Neural progenitor cell (in vitro differentiated cells): ENCODE data around the gene MLYCD. TPM values are rescaled to one million over a fixed set of nuclear protein-coding genes. Genes with fewer than 3 reads are reported as not detected.

Experiments used
- DNase-seq: peaks from one replicate; pipeline ENCODE4 v3.0.0-alpha.2; 2016; ENCODE audit warnings: low spot score
- H2AFZ ChIP-seq: fragments of 200-600 bp; sonication (generic); replicated peaks from 2 replicates; pipeline ENCODE4 v1.6.1; 2016; ENCODE audit warnings: antibody characterized with exemption
- H3F3A ChIP-seq: fragments of 200-600 bp; sonication (generic); 2 replicates; pipeline ENCODE4 v1.6.1; 2016; ENCODE audit warnings: antibody characterized with exemption, low read depth
- H3K27ac ChIP-seq: fragments of 200-600 bp; sonication (generic); 2 replicates; pipeline ENCODE4 v1.5.1; 2016; ENCODE audit warnings: mild to moderate bottlenecking
- H3K27me3 ChIP-seq: fragments of 200-600 bp; sonication (generic); 2 replicates; pipeline ENCODE4 v1.6.1; 2016; ENCODE audit warnings: mild to moderate bottlenecking, moderate library complexity
- H3K36me3 ChIP-seq: fragments of 200-600 bp; sonication (generic); 2 replicates; pipeline ENCODE4 v1.5.1; 2016
- H3K4me1 ChIP-seq: fragments of 200-600 bp; sonication (generic); 2 replicates; pipeline ENCODE4 v1.6.1; 2016; ENCODE audit warnings: mixed run types
- H3K4me2 ChIP-seq: fragments of 200-600 bp; sonication (generic); 2 replicates; pipeline ENCODE4 v1.6.1; 2016
- H3K4me3 ChIP-seq: fragments of 200-600 bp; sonication (generic); 2 replicates; pipeline ENCODE4 v1.5.1; 2016
- H3K79me2 ChIP-seq: fragments of 200-600 bp; sonication (generic); 2 replicates; pipeline ENCODE4 v1.6.1; 2016; ENCODE audit warnings: low read depth
- H3K9ac ChIP-seq: fragments of 200-600 bp; sonication (generic); 2 replicates; pipeline ENCODE4 v1.6.1; 2016
- H3K9me3 ChIP-seq: fragments of 200-600 bp; sonication (generic); 2 replicates; pipeline ENCODE4 v1.5.1; 2016; ENCODE audit warnings: low read depth
- H4K20me1 ChIP-seq: fragments of 200-600 bp; sonication (generic); 2 replicates; pipeline ENCODE4 v1.6.1; 2016; ENCODE audit warnings: low read depth
- H3K27ac Mint-ChIP-seq: 3 replicates; pipeline ENCODE4 v1.8.0; 2021; ENCODE audit warnings: mixed read lengths
- H3K27me3 Mint-ChIP-seq: 2 replicates; pipeline ENCODE4 v1.8.0; 2022; ENCODE audit warnings: low read depth, mild to moderate bottlenecking, inconsistent platforms, moderate library complexity, mixed read lengths; ENCODE audit not compliant: insufficient read depth
- H3K36me3 Mint-ChIP-seq: 3 replicates; pipeline ENCODE4 v1.8.0; 2021; ENCODE audit warnings: mixed read lengths
- H3K4me1 Mint-ChIP-seq: 3 replicates; pipeline ENCODE4 v1.8.0; 2021; ENCODE audit warnings: mixed read lengths
- H3K4me3 Mint-ChIP-seq: 3 replicates; pipeline ENCODE4 v1.8.0; 2021; ENCODE audit warnings: mild to moderate bottlenecking, moderate library complexity, mixed read lengths
- H3K9me3 Mint-ChIP-seq: 3 replicates; pipeline ENCODE4 v1.8.0; 2020; ENCODE audit warnings: mixed read lengths
- EZH2 ChIP-seq: fragments of 200-600 bp; sonication (generic); IDR thresholded peaks from 2 replicates; pipeline ENCODE4 v1.6.1; 2017; ENCODE audit warnings: antibody characterized with exemption, mild to moderate bottlenecking, moderate library complexity
- EZH2phosphoT487 ChIP-seq: fragments of 200-600 bp; sonication (generic); IDR thresholded peaks from 2 replicates; pipeline ENCODE4 v1.6.1; 2017; ENCODE audit warnings: antibody characterized with exemption
- total RNA-seq: library from RNA; depleted of rRNA; stranded (reverse); fragments of >200 nt; gene quantifications from 2 replicates; pipeline ENCODE4 v1.2.3, GENCODE V29; 2015; ENCODE audit warnings: low replicate concordance
- TF ChIP-seq, protein P1 (sequence below): fragments of 200-600 bp; sonication (generic); IDR thresholded peaks from 2 replicates; pipeline ENCODE4 v1.5.1; 2017; ENCODE audit warnings: antibody characterized with exemption, mild to moderate bottlenecking

The MLYCD gene
- total RNA-seq, 1 donor from 2014 or later = 2.5 TPM

DNA sequence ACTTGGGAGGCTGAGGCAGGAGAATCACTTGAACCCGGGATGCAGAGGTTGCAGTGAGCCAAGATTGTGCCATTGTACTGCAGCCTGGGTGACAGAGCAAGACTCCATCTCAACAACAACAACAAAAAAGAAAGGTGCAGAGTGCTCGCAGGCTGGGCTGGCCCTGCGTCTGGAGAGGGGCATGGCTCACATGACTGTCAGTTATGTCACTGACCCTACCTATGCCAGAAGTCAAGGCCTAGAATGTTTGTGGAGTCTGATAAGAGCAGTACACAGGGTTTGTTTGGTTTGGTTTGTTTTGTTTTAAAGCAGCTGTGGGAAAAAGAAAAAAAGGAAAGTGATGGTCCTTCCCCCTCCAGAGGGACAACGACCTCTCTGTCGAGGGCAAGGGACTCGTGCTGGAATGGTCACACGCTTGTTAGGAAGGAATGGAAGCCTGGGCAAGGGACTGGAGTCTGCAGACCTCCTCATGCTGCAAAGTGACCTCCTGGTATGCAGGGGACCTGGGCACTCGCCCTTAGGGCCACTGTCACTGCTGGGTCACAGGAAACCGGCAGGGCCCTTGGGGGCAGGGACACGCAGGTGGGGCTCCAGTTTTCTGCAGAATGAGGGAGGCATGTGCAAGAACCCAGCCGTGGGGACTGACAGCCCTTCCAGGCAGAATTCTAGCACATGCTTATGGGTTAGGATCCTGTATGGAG is 44.0 kb downstream of the MLYCD start:
- peak overlapping the region; percentile 50 for H3K27ac Mint-ChIP-seq
- TF ChIP-seq EZH2 (no peak), EZH2phosphoT487 (no peak)
- TF ChIP-seq, protein P1, sequence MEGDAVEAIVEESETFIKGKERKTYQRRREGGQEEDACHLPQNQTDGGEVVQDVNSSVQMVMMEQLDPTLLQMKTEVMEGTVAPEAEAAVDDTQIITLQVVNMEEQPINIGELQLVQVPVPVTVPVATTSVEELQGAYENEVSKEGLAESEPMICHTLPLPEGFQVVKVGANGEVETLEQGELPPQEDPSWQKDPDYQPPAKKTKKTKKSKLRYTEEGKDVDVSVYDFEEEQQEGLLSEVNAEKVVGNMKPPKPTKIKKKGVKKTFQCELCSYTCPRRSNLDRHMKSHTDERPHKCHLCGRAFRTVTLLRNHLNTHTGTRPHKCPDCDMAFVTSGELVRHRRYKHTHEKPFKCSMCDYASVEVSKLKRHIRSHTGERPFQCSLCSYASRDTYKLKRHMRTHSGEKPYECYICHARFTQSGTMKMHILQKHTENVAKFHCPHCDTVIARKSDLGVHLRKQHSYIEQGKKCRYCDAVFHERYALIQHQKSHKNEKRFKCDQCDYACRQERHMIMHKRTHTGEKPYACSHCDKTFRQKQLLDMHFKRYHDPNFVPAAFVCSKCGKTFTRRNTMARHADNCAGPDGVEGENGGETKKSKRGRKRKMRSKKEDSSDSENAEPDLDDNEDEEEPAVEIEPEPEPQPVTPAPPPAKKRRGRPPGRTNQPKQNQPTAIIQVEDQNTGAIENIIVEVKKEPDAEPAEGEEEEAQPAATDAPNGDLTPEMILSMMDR = no peak
- peaks cover 2% of the 10 kb centered on the region for H3K36me3 Mint-ChIP-seq
- H3K27ac ChIP-seq = no peak overlapping the region
- no peaks in the 10 kb centered on the region for H4K20me1 ChIP-seq
- H3K9me3 ChIP-seq = no peaks in the 10 kb centered on the region
- no peaks in the 10 kb centered on the region for H3F3A ChIP-seq
- H3K4me3 Mint-ChIP-seq = no peak overlapping the region
- no peaks in the 10 kb centered on the region for H3K36me3 ChIP-seq
- H3K4me1 Mint-ChIP-seq = peaks cover 12% of the 10 kb centered on the region
- H3K27me3 ChIP-seq = no peaks in the 10 kb centered on the region
- H3K4me2 ChIP-seq = no peak overlapping the region
- no peak overlapping the region for H3K9ac ChIP-seq
- H3K9me3 Mint-ChIP-seq = no peaks in the 10 kb centered on the region
- DNase-seq = no peak
- no peak overlapping the region for H2AFZ ChIP-seq
- peaks cover 7% of the 10 kb centered on the region for H3K27me3 Mint-ChIP-seq
- H3K79me2 ChIP-seq = no peaks in the 10 kb centered on the region
- H3K4me1 ChIP-seq = peaks cover 5% of the 10 kb centered on the region
- no peak overlapping the region for H3K4me3 ChIP-seq

DNA sequence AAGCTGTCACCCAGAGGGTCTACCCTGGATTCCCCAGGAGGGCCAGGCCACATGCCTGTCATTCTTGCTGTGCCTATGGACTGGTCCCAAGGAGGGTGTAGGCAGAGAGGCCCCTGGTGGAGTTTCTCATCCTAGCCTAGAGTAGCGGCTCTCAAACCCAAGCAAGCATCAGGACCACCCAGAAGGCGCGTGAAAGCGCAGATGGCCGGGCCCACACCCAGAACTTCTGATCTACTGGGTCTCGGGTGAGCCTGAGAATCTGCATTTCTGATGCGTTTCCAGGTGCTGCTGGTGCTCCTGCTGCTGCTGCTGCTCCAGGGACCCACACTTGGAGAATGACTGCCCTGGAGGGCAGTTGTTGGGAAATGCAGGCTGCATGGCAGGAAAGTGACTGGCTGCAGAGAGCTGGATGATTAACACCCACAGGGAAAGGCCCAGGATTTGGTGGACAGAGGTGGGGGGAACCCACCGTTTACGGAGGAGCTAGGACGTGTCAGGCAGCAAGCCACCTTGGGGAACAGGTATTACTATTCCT is 44.7 kb downstream of the MLYCD start:
- no peak for DNase-seq
- no peaks in the 10 kb centered on the region for H4K20me1 ChIP-seq
- peaks cover 7% of the 10 kb centered on the region for H3K27me3 Mint-ChIP-seq
- peaks cover 5% of the 10 kb centered on the region for H3K4me1 ChIP-seq
- H3K4me3 Mint-ChIP-seq = no peak overlapping the region
- H3K36me3 ChIP-seq = no peaks in the 10 kb centered on the region
- no peaks in the 10 kb centered on the region for H3K27me3 ChIP-seq
- no peaks in the 10 kb centered on the region for H3K79me2 ChIP-seq
- H3K4me1 Mint-ChIP-seq = peaks cover 12% of the 10 kb centered on the region
- H3K9me3 ChIP-seq = no peaks in the 10 kb centered on the region
- H3K9ac ChIP-seq = no peak overlapping the region
- peaks cover 2% of the 10 kb centered on the region for H3K36me3 Mint-ChIP-seq
- no peak for TF ChIP-seq EZH2phosphoT487
- TF ChIP-seq, protein P1 = no peak
- no peak for TF ChIP-seq EZH2
- H3K4me3 ChIP-seq = no peak overlapping the region
- no peak overlapping the region for H3K27ac ChIP-seq
- H3K4me2 ChIP-seq = no peak overlapping the region
- no peak overlapping the region for H2AFZ ChIP-seq
- H3F3A ChIP-seq = no peaks in the 10 kb centered on the region
- no peaks in the 10 kb centered on the region for H3K9me3 Mint-ChIP-seq
- H3K27ac Mint-ChIP-seq = no peak overlapping the region

DNA sequence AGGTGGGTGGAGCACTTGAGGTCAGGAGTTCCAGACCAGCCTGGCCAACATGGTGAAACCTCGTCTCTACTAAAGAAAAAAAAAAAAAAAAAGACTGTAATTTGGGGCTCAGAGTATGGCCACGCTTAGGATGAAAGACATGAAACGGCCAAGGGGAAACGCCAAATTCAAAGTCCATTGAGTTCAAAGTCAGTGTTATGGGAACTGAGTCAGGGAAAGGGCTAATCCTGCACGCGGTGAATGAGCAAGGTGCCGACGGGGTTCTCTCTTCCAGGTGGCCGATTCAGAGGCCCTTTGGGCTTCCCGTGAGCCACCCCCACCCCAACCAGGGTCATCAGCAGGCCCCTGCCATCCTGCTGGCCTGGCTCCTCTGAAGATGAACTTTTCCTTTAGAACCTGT is 46.7 kb downstream of the MLYCD start:
- Mint-ChIP-seq H3K4me1 (peaks cover 8% of the 10 kb centered on the region), H3K27ac (no peak overlapping the region), H3K4me3 (no peak overlapping the region), H3K36me3 (no peaks in the 10 kb centered on the region), H3K9me3 (peaks cover 3% of the 10 kb centered on the region), H3K27me3 (peaks cover 2% of the 10 kb centered on the region)
- H3K9me3 ChIP-seq = no peaks in the 10 kb centered on the region
- peaks cover 5% of the 10 kb centered on the region for H3F3A ChIP-seq
- H3K4me3 ChIP-seq = no peak overlapping the region
- H3K79me2 ChIP-seq = no peaks in the 10 kb centered on the region
- H3K27ac ChIP-seq = no peak overlapping the region
- no peaks in the 10 kb centered on the region for H3K36me3 ChIP-seq
- TF ChIP-seq EZH2 = no peak
- TF ChIP-seq, protein P1 = no peak
- no peak for TF ChIP-seq EZH2phosphoT487
- DNase-seq = no peak
- H2AFZ ChIP-seq = no peak overlapping the region
- peaks cover under 1% of the 10 kb centered on the region for H3K4me1 ChIP-seq
- H3K9ac ChIP-seq = no peak overlapping the region
- no peak overlapping the region for H3K4me2 ChIP-seq
- H4K20me1 ChIP-seq = no peaks in the 10 kb centered on the region
- H3K27me3 ChIP-seq = no peaks in the 10 kb centered on the region
